Measurements from ENCODE around the gene COPS3. TPM values are rescaled to one million over a fixed set of nuclear protein-coding genes. Genes with fewer than 3 reads are reported as not detected.
A peak's percentile ranks its signal among the peaks of the same experiment; 100 is the strongest.
"Not testable (repeated sequence)": the region's sequence is repeated elsewhere in the genome, so short reads cannot be mapped to it uniquely, and the experiment has no call there.

Gene COPS3
- total and polyA plus RNA-seq, 9 of the 15 experiments (the other 6 are each of a cell fraction or from before 2014, with no cell fraction given) = 92.4 to 295 (median 167) TPM

DNA sequence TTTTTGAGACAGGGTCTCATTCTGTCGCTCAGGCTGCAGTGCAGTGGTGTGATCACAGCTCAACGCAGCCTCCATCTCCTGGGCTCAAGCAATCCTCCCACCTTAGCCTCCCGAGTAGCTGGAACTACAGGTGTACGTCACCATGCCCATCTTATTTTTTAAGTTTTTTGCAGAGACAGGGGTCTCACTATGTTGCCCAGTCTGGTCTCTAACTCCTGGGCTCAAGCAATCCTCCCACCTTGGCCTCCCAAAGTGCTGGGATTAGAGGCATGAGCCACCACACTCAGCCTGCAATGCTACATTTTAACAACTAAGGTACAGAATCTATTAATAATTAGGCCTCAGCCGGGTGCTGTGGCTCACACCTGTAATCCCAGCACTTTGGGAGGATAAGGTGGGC lies 3.6 kb downstream of the COPS3 start:
- ATAC-seq; FAIRE-seq; in situ Hi-C loops (cut with MboI); DNase-seq (ENCODE audit: extremely low read depth in 1 of 4, low spot score in 3 of 4); H3K9me1 ChIP-seq (ENCODE audit: control insufficient read depth, insufficient read depth, low read length); H3K9me3 ChIP-seq (replicated peaks; ENCODE audit: control insufficient read depth, insufficient read depth, low read depth, low read length); H3K4me3 ChIP-seq; intact Hi-C loops (cut with micrococcal nuclease); BruUV-seq (replicated peaks); H3K27ac ChIP-seq (ENCODE audit: extremely low read depth, low read depth, low read length); H4K20me1 ChIP-seq (replicated peaks; ENCODE audit: control insufficient read depth, insufficient read depth, low read length); H2AFZ ChIP-seq (ENCODE audit: low read depth, low read length); CTCF ChIA-PET (ENCODE audit: low intra/inter-chr PET ratio); H3K27me3 ChIP-seq (ENCODE audit: control insufficient read depth in 2 of 2, insufficient read depth in 2 of 2, low read length in 2 of 2): not testable (repeated sequence)
- POLR2A ChIA-PET = interaction anchor here (0.6 to 2.3 kb wide), 3 partner anchors 11 to 108 kb away, joined by 3 to 7 read pairs (median 4); no protein-coding TSS in a partner anchor
- Histone ChIP-seq H3K4me2 (ENCODE audit: insufficient read depth, low read length) (peak overlapping the region; percentile 65; the same call in 1 of the 2 replicates), H3K36me3 (ENCODE audit: control insufficient read depth, insufficient read depth, low read length) (peaks cover 59% of the 10 kb centered on the region; the same call in 2 of the 3 replicates), H3K4me1 (replicated peaks in 1 of 2; ENCODE audit: control insufficient read depth in 2 of 2, insufficient read depth in 2 of 2, low read length in 2 of 2) (peaks cover 14 to 20% of the 10 kb centered on the region in 2 experiments; a peak in 4 of 5 replicates), H3K9ac (ENCODE audit: insufficient read depth in 1 of 2, low read depth in 2 of 2, low read length in 2 of 2) (peak overlapping the region in 1 of 2 experiments; percentile 80; a peak in 1 of 4 replicates), H3K79me2 (ENCODE audit: control insufficient read depth, insufficient read depth, low read length) (peaks cover 81% of the 10 kb centered on the region)
- 79% methylated on average over 4 of the region's 5 CpGs for WGBS (ENCODE audit: insufficient coverage, low coverage, missing lambda C conversion rate)
- peak; percentile 75 for TF ChIP-seq ZNF121 (CRISPR knock-in tag; conservative IDR thresholded peaks at IDR 0.05)

DNA sequence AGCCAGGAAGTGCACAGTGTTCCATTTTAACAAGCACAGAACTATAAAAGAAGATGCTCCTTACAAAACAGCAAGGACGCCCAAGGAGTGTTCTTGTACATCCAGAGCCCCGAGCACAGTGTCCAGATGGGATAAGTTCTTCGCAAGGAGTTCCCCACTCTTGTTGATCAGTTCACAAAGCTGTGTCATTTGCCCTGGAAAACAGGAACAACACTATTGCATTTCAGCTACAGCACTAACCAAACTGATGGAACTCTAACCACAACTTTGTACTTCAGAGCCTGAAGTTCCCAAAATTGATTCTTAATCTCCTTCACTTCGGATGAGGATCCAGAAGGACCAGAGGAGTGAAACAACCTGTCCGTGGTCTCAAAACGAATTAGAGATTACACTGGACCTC lies 5.1 kb downstream of the COPS3 start:
- 70% methylated on average over 6 of the region's 6 CpGs for WGBS (ENCODE audit: insufficient coverage, low coverage, missing lambda C conversion rate)
- intact Hi-C loops (cut with micrococcal nuclease) = no loop called here
- POLR2A ChIA-PET = interaction anchor here (0.6 to 0.8 kb wide), 2 partner anchors 22 to 31 kb away, joined by 3 to 4 read pairs; no protein-coding TSS in a partner anchor
- H3K4me1 ChIP-seq (replicated peaks in 1 of 2; ENCODE audit: control insufficient read depth in 2 of 2, insufficient read depth in 2 of 2, low read length in 2 of 2) = peaks cover 10 to 14% of the 10 kb centered on the region in 2 experiments; a peak in 4 of 5 replicates
- H3K27ac ChIP-seq (ENCODE audit: extremely low read depth, low read depth, low read length) = no peak overlapping the region
- H3K79me2 ChIP-seq (ENCODE audit: control insufficient read depth, insufficient read depth, low read length) = peaks cover 78% of the 10 kb centered on the region
- CTCF ChIA-PET (ENCODE audit: low intra/inter-chr PET ratio) = no interaction called here
- BruUV-seq (replicated peaks) = no TSS peak
- H3K9me1 ChIP-seq (ENCODE audit: control insufficient read depth, insufficient read depth, low read length) = no peaks in the 10 kb centered on the region
- in situ Hi-C loops (cut with MboI) = no loop called here
- FAIRE-seq = no peak
- H4K20me1 ChIP-seq (replicated peaks; ENCODE audit: control insufficient read depth, insufficient read depth, low read length) = peaks cover 7% of the 10 kb centered on the region; the same call in 1 of the 2 replicates
- no peak for ATAC-seq
- H3K36me3 ChIP-seq (ENCODE audit: control insufficient read depth, insufficient read depth, low read length) = peaks cover 70% of the 10 kb centered on the region; the same call in 2 of the 3 replicates
- no peak overlapping the region for H3K4me3 ChIP-seq
- no peaks in the 10 kb centered on the region for H3K27me3 ChIP-seq (ENCODE audit: control insufficient read depth in 2 of 2, insufficient read depth in 2 of 2, low read length in 2 of 2)
- H2AFZ ChIP-seq (ENCODE audit: low read depth, low read length) = no peak overlapping the region
- H3K9me3 ChIP-seq (replicated peaks; ENCODE audit: control insufficient read depth, insufficient read depth, low read depth, low read length) = no peaks in the 10 kb centered on the region
- DNase-seq (ENCODE audit: extremely low read depth in 1 of 4, low spot score in 3 of 4) = no peak
- H3K4me2 ChIP-seq (ENCODE audit: insufficient read depth, low read length) = no peak overlapping the region
- no peak overlapping the region for H3K9ac ChIP-seq (ENCODE audit: insufficient read depth in 1 of 2, low read depth in 2 of 2, low read length in 2 of 2)
- no peak for TF ChIP-seq ZNF583 (CRISPR knock-in tag; IDR thresholded peaks at IDR 0.05)
- no peak for TF ChIP-seq BRF1 (IDR thresholded peaks at IDR 0.05; ENCODE audit: borderline replicate concordance, extremely low read depth, insufficient read length)
- TF ChIP-seq FOXJ2 (tag; IDR thresholded peaks at IDR 0.05) = no peak
- TF ChIP-seq, protein P1, sequence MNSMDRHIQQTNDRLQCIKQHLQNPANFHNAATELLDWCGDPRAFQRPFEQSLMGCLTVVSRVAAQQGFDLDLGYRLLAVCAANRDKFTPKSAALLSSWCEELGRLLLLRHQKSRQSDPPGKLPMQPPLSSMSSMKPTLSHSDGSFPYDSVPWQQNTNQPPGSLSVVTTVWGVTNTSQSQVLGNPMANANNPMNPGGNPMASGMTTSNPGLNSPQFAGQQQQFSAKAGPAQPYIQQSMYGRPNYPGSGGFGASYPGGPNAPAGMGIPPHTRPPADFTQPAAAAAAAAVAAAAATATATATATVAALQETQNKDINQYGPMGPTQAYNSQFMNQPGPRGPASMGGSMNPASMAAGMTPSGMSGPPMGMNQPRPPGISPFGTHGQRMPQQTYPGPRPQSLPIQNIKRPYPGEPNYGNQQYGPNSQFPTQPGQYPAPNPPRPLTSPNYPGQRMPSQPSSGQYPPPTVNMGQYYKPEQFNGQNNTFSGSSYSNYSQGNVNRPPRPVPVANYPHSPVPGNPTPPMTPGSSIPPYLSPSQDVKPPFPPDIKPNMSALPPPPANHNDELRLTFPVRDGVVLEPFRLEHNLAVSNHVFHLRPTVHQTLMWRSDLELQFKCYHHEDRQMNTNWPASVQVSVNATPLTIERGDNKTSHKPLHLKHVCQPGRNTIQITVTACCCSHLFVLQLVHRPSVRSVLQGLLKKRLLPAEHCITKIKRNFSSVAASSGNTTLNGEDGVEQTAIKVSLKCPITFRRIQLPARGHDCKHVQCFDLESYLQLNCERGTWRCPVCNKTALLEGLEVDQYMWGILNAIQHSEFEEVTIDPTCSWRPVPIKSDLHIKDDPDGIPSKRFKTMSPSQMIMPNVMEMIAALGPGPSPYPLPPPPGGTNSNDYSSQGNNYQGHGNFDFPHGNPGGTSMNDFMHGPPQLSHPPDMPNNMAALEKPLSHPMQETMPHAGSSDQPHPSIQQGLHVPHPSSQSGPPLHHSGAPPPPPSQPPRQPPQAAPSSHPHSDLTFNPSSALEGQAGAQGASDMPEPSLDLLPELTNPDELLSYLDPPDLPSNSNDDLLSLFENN (IDR thresholded peaks at IDR 0.05; ENCODE audit: low read depth in 2 of 2, low read length in 2 of 2) = no peak
- TF ChIP-seq, protein P2, sequence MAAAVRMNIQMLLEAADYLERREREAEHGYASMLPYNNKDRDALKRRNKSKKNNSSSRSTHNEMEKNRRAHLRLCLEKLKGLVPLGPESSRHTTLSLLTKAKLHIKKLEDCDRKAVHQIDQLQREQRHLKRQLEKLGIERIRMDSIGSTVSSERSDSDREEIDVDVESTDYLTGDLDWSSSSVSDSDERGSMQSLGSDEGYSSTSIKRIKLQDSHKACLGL (CRISPR knock-in tag; IDR thresholded peaks at IDR 0.05; ENCODE audit: borderline replicate concordance, poor library complexity, severe bottlenecking) = no peak
- TF ChIP-seq EZH2 (IDR thresholded peaks at IDR 0.05; ENCODE audit: borderline replicate concordance, low read depth, low read length) = no peak
- TF ChIP-seq PTTG1 (tag; IDR thresholded peaks at IDR 0.05; ENCODE audit: low read depth) = no peak
- TF ChIP-seq ZC3H11A (IDR thresholded peaks at IDR 0.05; ENCODE audit: low read depth, low read length) = no peak
- TF ChIP-seq ZNF75A (CRISPR knock-in tag; IDR thresholded peaks at IDR 0.05) = no peak
- no peak for TF ChIP-seq STAT5B (CRISPR knock-in tag; IDR thresholded peaks at IDR 0.05)
- TF ChIP-seq ZNF217 (CRISPR knock-in tag; IDR thresholded peaks at IDR 0.05) = no peak

Data from K562 (cell line).